Esophagus muscularis mucosa (tissue), 3 donors: ENCODE results near the gene APOBEC2.

ENCODE experiments used
- CTCF ChIP-seq, 3 experiments: fragments of 200-600 bp in 2 of 3; fragments of 450-650 bp in 1 of 3; sonication (generic) in 2 of 3; IDR thresholded peaks; one replicate each; pipeline ENCODE4 v1.5.1; 2017 to 2019; ENCODE audit warnings: antibody characterized with exemption in 3 of 3, mild to moderate bottlenecking in 2 of 3, moderate library complexity in 1 of 3
- EP300 ChIP-seq: sonication (generic); formaldehyde crosslinking; IDR thresholded peaks from one replicate; pipeline ENCODE4 v1.6.1; 2017; ENCODE audit warnings: antibody characterized with exemption

- TF ChIP-seq EP300 (no peak), CTCF (IDR thresholded peaks at IDR 0.05) (peak; percentile 43 to 63 (median 50))
Measured at GRCh38 chr6:41039060-41039998, 13.7 kb upstream of the APOBEC2 start, which contains the start of gene UNC5CL.
